DOHH2 (cell line): ENCODE results near the gene S100PBP.

Experiments used
- CTCF ChIP-seq: fragments of 200-600 bp; sonication (generic); IDR thresholded peaks from one replicate; pipeline ENCODE4 v1.5.1; 2014; ENCODE audit warnings: antibody characterized with exemption, mild to moderate bottlenecking, low read depth, low read length; ENCODE audit not compliant: poor library complexity, severe bottlenecking
- EZH2phosphoT487 ChIP-seq: fragments of 200-600 bp; sonication (generic); IDR thresholded peaks from 2 replicates; pipeline ENCODE4 v1.6.1; 2017; ENCODE audit warnings: borderline replicate concordance, mild to moderate bottlenecking, antibody characterized with exemption, low read length, moderate library complexity, mixed read lengths

GRCh38 chr1:32774464-32774808 lies 43.0 kb upstream of the S100PBP start:
- TF ChIP-seq CTCF (no peak), EZH2phosphoT487 (no peak)
